Stimulated activated naive CD4-positive, alpha-beta T cell (primary cell): ENCODE data around the gene SLFN5.
A peak's percentile ranks its signal among the peaks of the same experiment; 100 is the strongest.
"Not testable (repeated sequence)": the region's sequence is repeated elsewhere in the genome, so short reads cannot be mapped to it uniquely, and the experiment has no call there.

ENCODE experiments used
- DNase-seq, 6 experiments: peaks; one replicate each; lab custom pipeline; 2025; lab: John Stamatoyannopoulos, UW

The SLFN5 gene

GRCh38 chr17:35291802-35292201 is 48.9 kb downstream of the SLFN5 start:
- no peak for DNase-seq

GRCh38 chr17:35293151-35293847 is 50.4 kb downstream of the SLFN5 start:
- no peak for DNase-seq

- DNase-seq, result no peak
Measured at GRCh38 chr17:35294756-35295155, 51.9 kb downstream of the SLFN5 start.

GRCh38 chr17:35295686-35296085 is 52.8 kb downstream of the SLFN5 start:
- no peak for DNase-seq

GRCh38 chr17:35297666-35298065 is 54.8 kb downstream of the SLFN5 start:
- DNase-seq, result no peak

- DNase-seq, result no peak
Measured at GRCh38 chr17:35298639-35299038, 55.8 kb downstream of the SLFN5 start.

- no peak for DNase-seq
Measured at GRCh38 chr17:35299135-35299534, 56.3 kb downstream of the SLFN5 start.

- not testable (repeated sequence) for DNase-seq
Measured at GRCh38 chr17:35309345-35309744, 66.5 kb downstream of the SLFN5 start.

- no peak for DNase-seq
Measured at GRCh38 chr17:35312346-35312745, 69.5 kb downstream of the SLFN5 start.

GRCh38 chr17:35312790-35313711 is 70.2 kb downstream of the SLFN5 start:
- DNase-seq, result peak; percentile 80 to 97 (median 87)

- DNase-seq, result peak in 4 of 6 experiments; percentile 8 to 45 (median 18)
Measured at GRCh38 chr17:35313875-35314409, 71.1 kb downstream of the SLFN5 start.

GRCh38 chr17:35314415-35315216 is 71.7 kb downstream of the SLFN5 start:
- peak in 1 of 6 experiments; percentile 1 for DNase-seq

GRCh38 chr17:35315283-35315682 is 72.4 kb downstream of the SLFN5 start:
- DNase-seq, result no peak

GRCh38 chr17:35315971-35316370 is 73.1 kb downstream of the SLFN5 start:
- no peak for DNase-seq

- no peak for DNase-seq
Measured at GRCh38 chr17:35322749-35323148, 79.9 kb downstream of the SLFN5 start.
